Stimulated activated CD4-positive, alpha-beta T cell treated with anti-CD3 and anti-CD28 coated beads, TNF-alpha, amount 100 ng/mL, for 48 hours (primary cell): ENCODE results near the gene RAB25.
A peak's percentile ranks its signal among the peaks of the same experiment; 100 is the strongest.
"Not testable (repeated sequence)": the region's sequence is repeated elsewhere in the genome, so short reads cannot be mapped to it uniquely, and the experiment has no call there.

Source experiments
- DNase-seq, 3 donors: peaks; one replicate each; pipeline ENCODE4 v3.0.0-alpha.2; 2020; ENCODE audit warnings: low read depth in 3 of 3

The RAB25 gene

GRCh38 chr1:156060937-156061636 is at the start of gene RAB25:
Gene RAB25, plus strand, starts transcription at chr1:156061160. Its CDS starts 241 bp downstream, at chr1:156061401.
- no peak for DNase-seq

- no peak for DNase-seq
These were observed 48.7 kb upstream of the RAB25 start for GRCh38 chr1:156012051-156012817.

GRCh38 chr1:156014829-156015228 is 46.1 kb upstream of the RAB25 start:
- DNase-seq: no peak

- no peak for DNase-seq
These were observed 41.0 kb upstream of the RAB25 start for GRCh38 chr1:156019946-156020292.

GRCh38 chr1:156020293-156021092 is 40.5 kb upstream of the RAB25 start, which contains the start of gene SSR2:
Gene SSR2, minus strand, starts transcription at chr1:156020951. Its CDS starts 784 bp downstream, at chr1:156020167.
- peak; percentile 72 to 83 (median 77) for DNase-seq

- no peak for DNase-seq
These were observed 39.9 kb upstream of the RAB25 start for GRCh38 chr1:156021093-156021428.

GRCh38 chr1:156021954-156022353 is 39.0 kb upstream of the RAB25 start:
- no peak for DNase-seq

- no peak for DNase-seq
These were observed 36.2 kb upstream of the RAB25 start for GRCh38 chr1:156024801-156025200.

GRCh38 chr1:156025876-156026275 is 35.1 kb upstream of the RAB25 start:
- DNase-seq: peak in 2 of 3 donors; percentile 13 to 17

- no peak for DNase-seq
These were observed 34.4 kb upstream of the RAB25 start for GRCh38 chr1:156026588-156026987.

GRCh38 chr1:156033011-156033410 is 27.9 kb upstream of the RAB25 start:
- DNase-seq: no peak

- DNase-seq: not testable (repeated sequence)
These were observed 26.0 kb upstream of the RAB25 start for GRCh38 chr1:156034991-156035390.

GRCh38 chr1:156042828-156043227 is 18.1 kb upstream of the RAB25 start:
- DNase-seq: no peak

GRCh38 chr1:156045076-156045475 is 15.9 kb upstream of the RAB25 start:
- no peak for DNase-seq

GRCh38 chr1:156048663-156049258 is 12.2 kb upstream of the RAB25 start:
- no peak for DNase-seq

- DNase-seq: no peak
These were observed 10.6 kb upstream of the RAB25 start for GRCh38 chr1:156050376-156050775.

- DNase-seq: no peak
These were observed 9.8 kb upstream of the RAB25 start for GRCh38 chr1:156051011-156051725.

- DNase-seq: peak in 2 of 3 donors; percentile 34 to 61
These were observed 7.8 kb upstream of the RAB25 start for GRCh38 chr1:156052862-156053767.

- DNase-seq: peak; percentile 70 to 85 (median 78)
These were observed 7.0 kb upstream of the RAB25 start, which contains the start of gene UBQLN4 for GRCh38 chr1:156053768-156054499. Gene UBQLN4, minus strand, starts transcription at chr1:156053798. Its CDS starts 97 bp downstream, at chr1:156053701.
